Heart left ventricle (tissue), 16 donors: ENCODE data around the gene MINK1. TPM values are rescaled to one million over a fixed set of nuclear protein-coding genes. Genes with fewer than 3 reads are reported as not detected.
A peak's percentile ranks its signal among the peaks of the same experiment; 100 is the strongest.
"Not testable (repeated sequence)": the region's sequence is repeated elsewhere in the genome, so short reads cannot be mapped to it uniquely, and the experiment has no call there.

Source experiments
- ATAC-seq, 4 donors: fragments of 200-7000 bp; cut with Tn5 transposase; one replicate each; pipeline ENCODE4 v1.9.1; 2020 to 2022; ENCODE audit warnings: moderate library complexity in 4 of 4, mild to moderate bottlenecking in 3 of 4, moderate number of reproducible peaks in 1 of 4
- DNase-seq, 5 donors: peaks; one replicate each; pipeline ENCODE4 v3.0.0-alpha.2; 2020
- H3K27ac ChIP-seq, 12 donors: fragments of 200-600 bp; sonication (generic) in 4 of 12; one replicate each; pipeline versions ENCODE4 v1.5.0 to v1.8.0; 2016 to 2022; ENCODE audit warnings: mild to moderate bottlenecking in 2 of 12
- H3K27me3 ChIP-seq, 9 donors: fragments of 200-600 bp; sonication (generic) in 2 of 9; one replicate each; pipeline versions ENCODE4 v1.5.1 to v1.8.0; 2016 to 2022; ENCODE audit warnings: mild to moderate bottlenecking in 3 of 9
- H3K36me3 ChIP-seq, 9 donors: fragments of 200-600 bp; sonication (generic) in 2 of 9; one replicate each; pipeline versions ENCODE4 v1.5.0 to v1.8.0; 2018 to 2022; ENCODE audit warnings: mild to moderate bottlenecking in 2 of 9
- H3K4me1 ChIP-seq, 12 donors: fragments of 200-600 bp; sonication (generic) in 4 of 12; one replicate each; pipeline versions ENCODE4 v1.5.0 to v1.8.0; 2016 to 2022; ENCODE audit warnings: mild to moderate bottlenecking in 3 of 12
- H3K4me3 ChIP-seq, 12 donors: fragments of 200-600 bp; sonication (generic) in 4 of 12; one replicate each; pipeline versions ENCODE4 v1.5.0 to v1.8.0; 2017 to 2022; ENCODE audit warnings: mild to moderate bottlenecking in 9 of 12, moderate library complexity in 4 of 12
- H3K9me3 ChIP-seq, 12 donors: fragments of 200-600 bp; sonication (generic) in 4 of 12; one replicate each; pipeline versions ENCODE4 v1.5.0 to v1.8.0; 2016 to 2022; ENCODE audit warnings: mild to moderate bottlenecking in 1 of 12
- POLR2A ChIP-seq, 2 donors: fragments of 450-650 bp; IDR thresholded peaks; one replicate each; pipeline ENCODE4 v1.6.1; 2017; ENCODE audit warnings: antibody characterized with exemption in 2 of 2, mild to moderate bottlenecking in 2 of 2, moderate library complexity in 2 of 2
- WGBS, 4 donors: extraction: QIAGEN DNeasy Blood & Tissue Kit in 2 of 4; methylation state at CpG; one replicate each; pipeline versions ENCODE4 v1.1.5 to v1.1.7; 2013 to 2018; 5-methylcytosine and 5-hydroxymethylcytosine counted together
- intact Hi-C, 10 donors: fragments of 100-400 bp; cut with DNase I; formaldehyde crosslinking; loops; one replicate each; pipeline versions ENCODE4 v1.11.1 to v1.14.2; 2022
- polyA plus RNA-seq, 2 donors: library from polyadenylated mRNA; stranded (reverse); fragments of 200-250 nt; gene quantifications; one replicate each; pipeline ENCODE4 v1.2.3, GENCODE V29; 2013
- total RNA-seq, 9 donors: library from RNA; depleted of rRNA in 2 of 9; stranded (reverse); fragments of >200 nt in 2 of 9; fragmentation: NEBNext Ultra II Directional in 3 of 9; extraction: Animal tissue kit (Norgen Biotek cat#: 25700) in 3 of 9; gene quantifications; one replicate each; pipeline versions ENCODE4 v1.1.0 to v1.2.4, GENCODE V29; 2016 to 2023
- TF ChIP-seq, protein P1 (sequence below), 12 donors: fragments of 200-600 bp; sonication (generic) in 4 of 12; IDR thresholded peaks; one replicate each; pipeline versions ENCODE4 v1.5.0 to v1.8.0; 2018 to 2022; ENCODE audit warnings: antibody characterized with exemption in 12 of 12, mild to moderate bottlenecking in 5 of 12
- donor health status: ischemic (EF 13 %, LVEDD 7.1; RV severe dilation, severe dysfunction).
- donor health status: healthy with polysubstance abuse.
- donor health status: DM: no; HTN: yes; CAD: no.
- donor health status: DM: no; HTN: no; CAD: no.
- donor health status: ischemic (EF 25% LVEDD 6.9; RV normal size, moderate dysfunction).
- donor health status: ischemic (EF 25% LVEDD 5.7; RV mildly dilated, moderate dysfunction).
- donor health status: healthy.
- donor health status: DM: yes; HTN: yes; CAD: no.
- donor health status: ischemic (EF 35%, LVEDD 5.7; RV mildly dilated, moderate dysfunction).
- donor health status: nonischemic (EF 11% LVEDD 7.7; RV severe dilation, severe dysfunction).
- donor health status: DM: yes; HTN: yes; CAD: no.
- donor health status: PGD.
- donor health status: ischemic (EF 29% LVEDD 5.4; RV normal size, mild dysfunction).
- donor health status: nonischemic (EF 23%, LVEDD 6.1; RV moderate dilation, normal function).

The MINK1 gene
- total and polyA plus RNA-seq, 11 donors: 23.1 to 55.8 (median 33.0) TPM

- H3K36me3 ChIP-seq: peaks cover 0 to 12% (median 0%) of the 10 kb centered on the region in 9 donors
- peaks cover 4 to 54% (median 36%) of the 10 kb centered on the region in 12 donors for H3K4me1 ChIP-seq
- TF ChIP-seq, protein P1, sequence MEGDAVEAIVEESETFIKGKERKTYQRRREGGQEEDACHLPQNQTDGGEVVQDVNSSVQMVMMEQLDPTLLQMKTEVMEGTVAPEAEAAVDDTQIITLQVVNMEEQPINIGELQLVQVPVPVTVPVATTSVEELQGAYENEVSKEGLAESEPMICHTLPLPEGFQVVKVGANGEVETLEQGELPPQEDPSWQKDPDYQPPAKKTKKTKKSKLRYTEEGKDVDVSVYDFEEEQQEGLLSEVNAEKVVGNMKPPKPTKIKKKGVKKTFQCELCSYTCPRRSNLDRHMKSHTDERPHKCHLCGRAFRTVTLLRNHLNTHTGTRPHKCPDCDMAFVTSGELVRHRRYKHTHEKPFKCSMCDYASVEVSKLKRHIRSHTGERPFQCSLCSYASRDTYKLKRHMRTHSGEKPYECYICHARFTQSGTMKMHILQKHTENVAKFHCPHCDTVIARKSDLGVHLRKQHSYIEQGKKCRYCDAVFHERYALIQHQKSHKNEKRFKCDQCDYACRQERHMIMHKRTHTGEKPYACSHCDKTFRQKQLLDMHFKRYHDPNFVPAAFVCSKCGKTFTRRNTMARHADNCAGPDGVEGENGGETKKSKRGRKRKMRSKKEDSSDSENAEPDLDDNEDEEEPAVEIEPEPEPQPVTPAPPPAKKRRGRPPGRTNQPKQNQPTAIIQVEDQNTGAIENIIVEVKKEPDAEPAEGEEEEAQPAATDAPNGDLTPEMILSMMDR (IDR thresholded peaks at IDR 0.05): no peak
- TF ChIP-seq POLR2A (IDR thresholded peaks at IDR 0.05): no peak
- intact Hi-C loops: no loop called here
- no peak overlapping the region for H3K4me3 ChIP-seq
- no peaks in the 10 kb centered on the region for H3K27me3 ChIP-seq
- 74 to 81% (median 76%) methylated on average over 17 of the region's 17 CpGs for WGBS, 4 donors
- no peak for DNase-seq
- no peak for ATAC-seq
- peak overlapping the region in 9 of 12 donors; percentile 1 to 88 (median 74) for H3K27ac ChIP-seq
- no peaks in the 10 kb centered on the region for H3K9me3 ChIP-seq
Measured at GRCh38 chr17:4856271-4856936, 23.3 kb downstream of the MINK1 start.

- Histone ChIP-seq H3K4me3 (no peak overlapping the region), H3K27me3 (no peaks in the 10 kb centered on the region), H3K4me1 (peaks cover 4 to 52% (median 36%) of the 10 kb centered on the region in 12 donors), H3K36me3 (peaks cover 0 to 16% (median 0%) of the 10 kb centered on the region in 9 donors), H3K27ac (peak overlapping the region in 8 of 12 donors; percentile 11 to 88 (median 78)), H3K9me3 (no peaks in the 10 kb centered on the region)
- ATAC-seq (no peak), DNase-seq (no peak)
- intact Hi-C loops: no loop called here
- 89 to 93% (median 92%) methylated on average over 6 to 7 of the region's 7 CpGs for WGBS, 4 donors
- TF ChIP-seq, protein P1 (IDR thresholded peaks at IDR 0.05): no peak
- TF ChIP-seq POLR2A (IDR thresholded peaks at IDR 0.05): no peak
Measured at GRCh38 chr17:4856937-4857314, 23.8 kb downstream of the MINK1 start.

GRCh38 chr17:4857347-4857746 is 24.2 kb downstream of the MINK1 start:
- H3K27me3 ChIP-seq, DNase-seq, H3K9me3 ChIP-seq, intact Hi-C loops, ATAC-seq, H3K4me3 ChIP-seq: not testable (repeated sequence)
- H3K4me1 ChIP-seq: peaks cover 4 to 52% (median 36%) of the 10 kb centered on the region in 12 donors
- 77 to 90% (median 88%) methylated on average over 7 of the region's 7 CpGs for WGBS, 4 donors
- peak overlapping the region in 11 of 12 donors; percentile 65 to 88 (median 78) for H3K27ac ChIP-seq
- peaks cover 0 to 16% (median 0%) of the 10 kb centered on the region in 9 donors for H3K36me3 ChIP-seq

GRCh38 chr17:4858068-4858881 is 25.1 kb downstream of the MINK1 start:
- DNase-seq: peak in 4 of 5 donors; percentile 37 to 58 (median 49)
- TF ChIP-seq POLR2A (IDR thresholded peaks at IDR 0.05): no peak
- TF ChIP-seq, protein P1 (IDR thresholded peaks at IDR 0.05): no peak
- Histone ChIP-seq H3K36me3 (peaks cover 0 to 16% (median 0%) of the 10 kb centered on the region in 9 donors), H3K9me3 (no peaks in the 10 kb centered on the region), H3K27ac (peak overlapping the region; percentile 51 to 88 (median 79)), H3K4me3 (peak overlapping the region in 6 of 12 donors; percentile 2 to 29 (median 10)), H3K4me1 (peaks cover 4 to 54% (median 39%) of the 10 kb centered on the region in 12 donors), H3K27me3 (no peaks in the 10 kb centered on the region)
- intact Hi-C loops: no loop called here
- 51 to 66% (median 57%) methylated on average over 7 of the region's 7 CpGs for WGBS, 4 donors
- ATAC-seq: peak; percentile 68 to 89 (median 75)
